NAMALWA (cell line): Measurements from ENCODE around the gene SEMA4B.
"Not testable (repeated sequence)": the region's sequence is repeated elsewhere in the genome, so short reads cannot be mapped to it uniquely, and the experiment has no call there.

Experiments used
- DNase-seq: peaks from one replicate; pipeline ENCODE4 v3.0.0-alpha.2; 2015; ENCODE audit warnings: low spot score

SEMA4B gene

GRCh38 chr15:90184119-90184785, 16.9 kb upstream of the SEMA4B start:
- DNase-seq = peak; percentile 51

- peak; percentile 90 for DNase-seq
These were observed 16.1 kb upstream of the SEMA4B start for GRCh38 chr15:90184786-90185704.

GRCh38 chr15:90187257-90187868, 13.8 kb upstream of the SEMA4B start:
- no peak for DNase-seq

GRCh38 chr15:90188065-90188464, 13.1 kb upstream of the SEMA4B start:
- DNase-seq = not testable (repeated sequence)

- peak; percentile 30 for DNase-seq
These were observed 12.0 kb upstream of the SEMA4B start for GRCh38 chr15:90188914-90189748.

- DNase-seq = peak; percentile 41
These were observed 11.2 kb upstream of the SEMA4B start for GRCh38 chr15:90189781-90190467.

- peak; percentile 88 for DNase-seq
These were observed 10.4 kb upstream of the SEMA4B start for GRCh38 chr15:90190606-90191343.

GRCh38 chr15:90191344-90191687, 9.8 kb upstream of the SEMA4B start:
- no peak for DNase-seq

GRCh38 chr15:90191794-90192509, 9.2 kb upstream of the SEMA4B start:
- peak; percentile 93 for DNase-seq

- DNase-seq = peak; percentile 19
These were observed 8.0 kb upstream of the SEMA4B start for GRCh38 chr15:90192961-90193786.

GRCh38 chr15:90194655-90195054, 6.5 kb upstream of the SEMA4B start:
- no peak for DNase-seq

- peak; percentile 23 for DNase-seq
These were observed 498 bp upstream of the SEMA4B start for GRCh38 chr15:90200534-90201129.

GRCh38 chr15:90201944-90202375, 830 bp downstream of the SEMA4B start:
- DNase-seq = no peak

- DNase-seq = no peak
These were observed 1.8 kb downstream of the SEMA4B start for GRCh38 chr15:90202929-90203328.

- DNase-seq = no peak
These were observed 2.3 kb downstream of the SEMA4B start for GRCh38 chr15:90203473-90203872.

- DNase-seq = no peak
These were observed 2.8 kb downstream of the SEMA4B start for GRCh38 chr15:90203922-90204321.

- no peak for DNase-seq
These were observed 4.1 kb downstream of the SEMA4B start for GRCh38 chr15:90205050-90205848.

GRCh38 chr15:90205886-90206285, 4.8 kb downstream of the SEMA4B start:
- DNase-seq = no peak
